ENCODE measurements around the gene SPANXN4. TPM values are rescaled to one million over a fixed set of nuclear protein-coding genes. Genes with fewer than 3 reads are reported as not detected.
A peak's percentile ranks its signal among the peaks of the same experiment; 100 is the strongest.

The SPANXN4 gene
- not detected for total RNA-seq
- long read RNA-seq, donor 1: 0 reads
- long read RNA-seq, donor 2: 0 reads

- no peak for DNase-seq
- Histone ChIP-seq H3K36me3 (ENCODE audit: low read depth) (no peaks in the 10 kb centered on the region), H3K9me3 (no peaks in the 10 kb centered on the region), H3K4me3 (no peak within 1 kb of the TSS), H3K4me1 (ENCODE audit: low read depth) (no peaks in the 10 kb centered on the region)
- intact Hi-C loops (cut with DNase I, micrococcal nuclease): no loop called here
- no peak for ATAC-seq
- TF ChIP-seq CTCF (IDR thresholded peaks at IDR 0.05): no peak
Measured at GRCh38 chrX:143025628-143026027, at the start of gene SPANXN4. Gene SPANXN4, plus strand, starts transcription at chrX:143025928. Its CDS starts 87 bp downstream, at chrX:143026015.

GRCh38 chrX:142977128-142977914 is 48.4 kb upstream of the SPANXN4 start:
- intact Hi-C loops (cut with DNase I, micrococcal nuclease): no loop called here
- Histone ChIP-seq H3K9me3 (no peaks in the 10 kb centered on the region), H3K4me1 (ENCODE audit: low read depth) (no peaks in the 10 kb centered on the region), H3K4me3 (no peak overlapping the region), H3K36me3 (ENCODE audit: low read depth) (no peaks in the 10 kb centered on the region)
- ATAC-seq (no peak), DNase-seq (no peak)
- TF ChIP-seq CTCF (IDR thresholded peaks at IDR 0.05): no peak

- ATAC-seq (no peak), DNase-seq (no peak)
- H3K36me3 ChIP-seq (ENCODE audit: low read depth): no peaks in the 10 kb centered on the region
- intact Hi-C loops (cut with DNase I, micrococcal nuclease): no loop called here
- no peaks in the 10 kb centered on the region for H3K9me3 ChIP-seq
- no peak overlapping the region for H3K4me3 ChIP-seq
- no peak for TF ChIP-seq CTCF (IDR thresholded peaks at IDR 0.05)
- H3K4me1 ChIP-seq (ENCODE audit: low read depth): no peaks in the 10 kb centered on the region
Measured at GRCh38 chrX:142978130-142978684, 47.5 kb upstream of the SPANXN4 start.

- H3K36me3 ChIP-seq (ENCODE audit: low read depth): no peaks in the 10 kb centered on the region
- no peaks in the 10 kb centered on the region for H3K4me1 ChIP-seq (ENCODE audit: low read depth)
- ATAC-seq (no peak), DNase-seq (no peak)
- TF ChIP-seq CTCF (IDR thresholded peaks at IDR 0.05): no peak
- no peak overlapping the region for H3K4me3 ChIP-seq
- H3K9me3 ChIP-seq: no peaks in the 10 kb centered on the region
- intact Hi-C loops (cut with DNase I, micrococcal nuclease): no loop called here
Measured at GRCh38 chrX:142982679-142983078, 43.0 kb upstream of the SPANXN4 start.

- Histone ChIP-seq H3K4me1 (ENCODE audit: low read depth) (no peaks in the 10 kb centered on the region), H3K36me3 (ENCODE audit: low read depth) (no peaks in the 10 kb centered on the region), H3K4me3 (no peak overlapping the region), H3K9me3 (no peaks in the 10 kb centered on the region)
- peak; percentile 84 for ATAC-seq
- DNase-seq: peak in 1 of 3 donors; percentile 3
- intact Hi-C loops (cut with DNase I, micrococcal nuclease): no loop called here
- TF ChIP-seq CTCF (IDR thresholded peaks at IDR 0.05): no peak
Measured at GRCh38 chrX:142994988-142995387, 30.7 kb upstream of the SPANXN4 start.

All from mucosa of descending colon (tissue), 3 donors.